Heart right ventricle (tissue), 16 donors: ENCODE data around the gene STMN1. TPM values are rescaled to one million over a fixed set of nuclear protein-coding genes. Genes with fewer than 3 reads are reported as not detected.

Experiments
- ATAC-seq, 8 donors: fragments of 200-7000 bp; cut with Tn5 transposase; one replicate each; pipeline ENCODE4 v1.9.1; 2020; ENCODE audit warnings: mild to moderate bottlenecking in 8 of 8, moderate library complexity in 8 of 8, moderate number of reproducible peaks in 1 of 8
- DNase-seq, 2 donors: peaks; one replicate each; pipeline ENCODE4 v3.0.0-alpha.2; 2020
- H3K27ac ChIP-seq, 10 donors: fragments of 200-600 bp; sonication (generic) in 2 of 10; one replicate each; pipeline versions ENCODE4 v1.5.0 to v1.8.0; 2020 to 2022; ENCODE audit warnings: mild to moderate bottlenecking in 3 of 10
- H3K27me3 ChIP-seq, 7 donors: fragments of 200-600 bp; one replicate each; pipeline ENCODE4 v1.8.0; 2021 to 2022; ENCODE audit warnings: mild to moderate bottlenecking in 2 of 7
- H3K36me3 ChIP-seq, 9 donors: fragments of 200-600 bp; sonication (generic) in 1 of 9; one replicate each; pipeline versions ENCODE4 v1.5.0 to v1.8.0; 2020 to 2022; ENCODE audit warnings: mild to moderate bottlenecking in 2 of 9
- H3K4me1 ChIP-seq, 9 donors: fragments of 200-600 bp; sonication (generic) in 1 of 9; one replicate each; pipeline versions ENCODE4 v1.5.0 to v1.8.0; 2020 to 2022; ENCODE audit warnings: mild to moderate bottlenecking in 4 of 9
- H3K4me3 ChIP-seq, 10 donors: fragments of 200-600 bp; sonication (generic) in 2 of 10; one replicate each; pipeline versions ENCODE4 v1.5.0 to v1.8.0; 2020 to 2022; ENCODE audit warnings: mild to moderate bottlenecking in 7 of 10, moderate library complexity in 2 of 10
- H3K9me3 ChIP-seq, 11 donors: fragments of 200-600 bp in 10 of 11; sonication (generic) in 2 of 11; one replicate each; pipeline versions ENCODE4 v1.5.0 to v1.8.0; 2013 to 2022; ENCODE audit warnings: mild to moderate bottlenecking in 2 of 11, control low read depth in 1 of 11, moderate library complexity in 1 of 11
- CTCF ChIP-seq, 9 donors: fragments of 200-600 bp; sonication (generic) in 2 of 9; IDR thresholded peaks; one replicate each; pipeline versions ENCODE4 v1.5.0 to v1.8.0; 2021 to 2022; ENCODE audit warnings: antibody characterized with exemption in 9 of 9, mild to moderate bottlenecking in 5 of 9, moderate library complexity in 1 of 9
- WGBS, 2 donors: extraction: QIAGEN DNeasy Blood & Tissue Kit; methylation state at CpG; one replicate each; pipeline ENCODE4 v1.1.7; 2013; ENCODE audit warnings: inconsistent platforms in 1 of 2; 5-methylcytosine and 5-hydroxymethylcytosine counted together
- intact Hi-C, 10 donors: fragments of 100-400 bp; cut with DNase I; formaldehyde crosslinking; loops; one replicate each; pipeline versions ENCODE4 v1.11.1 to v1.14.2; 2022
- polyA plus RNA-seq, 2 donors: library from polyadenylated mRNA; stranded (reverse); fragments of 200-250 nt; gene quantifications; one replicate each; pipeline ENCODE4 v1.2.3, GENCODE V29; 2013
- total RNA-seq, 10 donors: library from RNA; stranded (reverse); fragmentation: NEBNext Ultra II Directional in 3 of 10; extraction: Animal tissue kit (Norgen Biotek cat#: 25700) in 3 of 10; gene quantifications; one replicate each; pipeline versions ENCODE4 v1.2.1 to v1.2.4, GENCODE V29; 2021 to 2023
- donor health status: Arrhythmogenic right ventricular cardiomyopathy.
- donor health status: ischemic (EF 13 %, LVEDD 7.1; RV severe dilation, severe dysfunction).
- donor health status: healthy with polysubstance abuse.
- donor health status: DM: no; HTN: yes; CAD: no.
- donor health status: DM: no; HTN: no; CAD: no.
- donor health status: ischemic (EF 25% LVEDD 6.9; RV normal size, moderate dysfunction).
- donor health status: ischemic (EF 25% LVEDD 5.7; RV mildly dilated, moderate dysfunction).
- donor health status: healthy.
- donor health status: DM: yes; HTN: yes; CAD: no.
- donor health status: Ischemic cardiomyopathy.
- donor health status: ischemic (EF 35%, LVEDD 5.7; RV mildly dilated, moderate dysfunction).
- donor health status: nonischemic (EF 11% LVEDD 7.7; RV severe dilation, severe dysfunction).
- donor health status: DM: yes; HTN: yes; CAD: no.
- donor health status: PGD.
- donor health status: ischemic (EF 29% LVEDD 5.4; RV normal size, mild dysfunction).
- donor health status: nonischemic (EF 23%, LVEDD 6.1; RV moderate dilation, normal function).

Gene STMN1
- total and polyA plus RNA-seq, 12 donors = 16.0 to 85.7 (median 48.7) TPM

- H3K4me1 ChIP-seq = peaks cover 0 to 21% (median 3%) of the 10 kb centered on the region in 9 donors
- intact Hi-C loops = no loop called here
- H3K27me3 ChIP-seq = no peaks in the 10 kb centered on the region
- no peak for TF ChIP-seq CTCF (IDR thresholded peaks at IDR 0.05)
- ATAC-seq = no peak
- no peaks in the 10 kb centered on the region for H3K36me3 ChIP-seq
- no peak for DNase-seq
- H3K9me3 ChIP-seq = no peaks in the 10 kb centered on the region
- peak overlapping the region in 1 of 10 donors; percentile 29 for H3K27ac ChIP-seq
- H3K4me3 ChIP-seq = no peak overlapping the region
- WGBS, 2 donors = 81 to 84% methylated on average over 5 of the region's 5 CpGs
Measured at GRCh38 chr1:25932321-25932720, 26.1 kb upstream of the STMN1 start.

GRCh38 chr1:25929016-25929415, 22.8 kb upstream of the STMN1 start:
- no peak overlapping the region for H3K4me3 ChIP-seq
- 76 to 82% methylated on average over 7 of the region's 7 CpGs for WGBS, 2 donors
- TF ChIP-seq CTCF (IDR thresholded peaks at IDR 0.05) = no peak
- ATAC-seq = peak in 1 of 8 donors; percentile 26
- no peaks in the 10 kb centered on the region for H3K36me3 ChIP-seq
- no peaks in the 10 kb centered on the region for H3K27me3 ChIP-seq
- H3K9me3 ChIP-seq = no peaks in the 10 kb centered on the region
- peaks cover 0 to 29% (median 4%) of the 10 kb centered on the region in 9 donors for H3K4me1 ChIP-seq
- no peak overlapping the region for H3K27ac ChIP-seq
- intact Hi-C loops = loop anchor here in 1 of 10 donors (10.0 kb wide), 1 partner anchor 56 kb away; no protein-coding TSS in a partner anchor
- DNase-seq = no peak

GRCh38 chr1:25927521-25928265, 21.5 kb upstream of the STMN1 start:
- peak overlapping the region in 1 of 10 donors; percentile 9 for H3K27ac ChIP-seq
- WGBS, 2 donors = 97 to 98% methylated on average over 5 of the region's 5 CpGs
- ATAC-seq = peak in 1 of 8 donors; percentile 9
- no peak for TF ChIP-seq CTCF (IDR thresholded peaks at IDR 0.05)
- DNase-seq = peak in 1 of 2 donors; percentile 14
- no peaks in the 10 kb centered on the region for H3K9me3 ChIP-seq
- H3K4me3 ChIP-seq = no peak overlapping the region
- H3K4me1 ChIP-seq = peaks cover 0 to 30% (median 8%) of the 10 kb centered on the region in 9 donors
- no peaks in the 10 kb centered on the region for H3K36me3 ChIP-seq
- peaks cover 0 to 3% (median 0%) of the 10 kb centered on the region in 7 donors for H3K27me3 ChIP-seq
- intact Hi-C loops = loop anchor here in 1 of 10 donors (10.0 kb wide), 1 partner anchor 57 kb away; no protein-coding TSS in a partner anchor

- H3K27ac ChIP-seq = peak overlapping the region in 1 of 10 donors; percentile 9
- H3K36me3 ChIP-seq = no peaks in the 10 kb centered on the region
- intact Hi-C loops = loop anchor here in 1 of 10 donors (10.0 kb wide), 1 partner anchor 58 kb away; no protein-coding TSS in a partner anchor
- H3K27me3 ChIP-seq = peaks cover 0 to 3% (median 0%) of the 10 kb centered on the region in 7 donors
- peaks cover 0 to 38% (median 14%) of the 10 kb centered on the region in 9 donors for H3K4me1 ChIP-seq
- WGBS, 2 donors = 52 to 56% methylated on average over 13 of the region's 13 CpGs
- TF ChIP-seq CTCF (IDR thresholded peaks at IDR 0.05) = no peak
- H3K4me3 ChIP-seq = no peak overlapping the region
- peak in 1 of 8 donors; percentile 9 for ATAC-seq
- no peak for DNase-seq
- H3K9me3 ChIP-seq = no peaks in the 10 kb centered on the region
Measured at GRCh38 chr1:25926731-25927496, 20.7 kb upstream of the STMN1 start.
